CD4-positive, alpha-beta T cell treated with Interleukin-17A for 4 hours (primary cell): ENCODE data around the gene RASSF6.
"Not testable (repeated sequence)": the region's sequence is repeated elsewhere in the genome, so short reads cannot be mapped to it uniquely, and the experiment has no call there.

Experiments
- DNase-seq: peaks from one replicate; pipeline ENCODE4 v3.0.0-alpha.2; 2020; ENCODE audit warnings: mixed read lengths

RASSF6 gene, protein sequence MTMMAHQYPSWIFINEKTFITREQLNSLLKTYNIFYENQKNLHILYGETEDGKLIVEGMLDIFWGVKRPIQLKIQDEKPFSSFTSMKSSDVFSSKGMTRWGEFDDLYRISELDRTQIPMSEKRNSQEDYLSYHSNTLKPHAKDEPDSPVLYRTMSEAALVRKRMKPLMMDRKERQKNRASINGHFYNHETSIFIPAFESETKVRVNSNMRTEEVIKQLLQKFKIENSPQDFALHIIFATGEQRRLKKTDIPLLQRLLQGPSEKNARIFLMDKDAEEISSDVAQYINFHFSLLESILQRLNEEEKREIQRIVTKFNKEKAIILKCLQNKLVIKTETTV

DNA sequence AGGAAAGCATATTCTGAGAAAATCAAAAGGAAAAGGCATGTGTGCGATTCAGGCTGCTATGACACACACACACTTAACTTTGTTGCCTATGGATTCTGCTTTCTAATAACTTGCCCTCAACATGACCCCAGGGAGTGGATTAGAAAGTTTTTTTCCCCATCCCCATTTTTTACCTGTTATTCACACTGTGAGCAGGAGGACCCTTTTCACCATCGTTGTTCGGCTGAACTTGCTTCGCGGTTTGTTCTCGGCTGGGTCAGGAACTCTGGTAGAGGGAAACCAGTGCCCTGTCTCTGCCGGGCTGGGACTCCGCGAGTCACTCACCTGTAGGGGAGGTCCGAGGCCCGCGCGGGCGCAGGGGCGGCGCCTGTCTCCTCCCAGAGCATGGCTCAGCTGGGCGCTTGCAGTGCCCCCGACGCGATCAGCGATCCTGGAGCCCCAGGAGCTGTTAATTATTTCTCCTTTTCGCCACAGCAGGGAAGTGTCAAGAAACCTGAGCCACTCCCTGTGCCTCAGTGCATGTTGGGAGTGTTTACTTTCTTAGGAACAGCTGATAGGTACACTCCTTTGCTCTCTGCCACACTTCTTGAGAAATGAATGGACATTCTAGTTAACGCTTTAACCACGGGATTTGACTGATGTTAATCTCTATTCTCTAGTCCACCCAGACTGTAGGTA, at the start of gene RASSF6:
RASSF6 (minus strand) TSS at position 322 of the 678 bp plus-strand sequence. CDS start 8,641 bp downstream, outside the sequence.
- peak; percentile 26 for DNase-seq

DNA sequence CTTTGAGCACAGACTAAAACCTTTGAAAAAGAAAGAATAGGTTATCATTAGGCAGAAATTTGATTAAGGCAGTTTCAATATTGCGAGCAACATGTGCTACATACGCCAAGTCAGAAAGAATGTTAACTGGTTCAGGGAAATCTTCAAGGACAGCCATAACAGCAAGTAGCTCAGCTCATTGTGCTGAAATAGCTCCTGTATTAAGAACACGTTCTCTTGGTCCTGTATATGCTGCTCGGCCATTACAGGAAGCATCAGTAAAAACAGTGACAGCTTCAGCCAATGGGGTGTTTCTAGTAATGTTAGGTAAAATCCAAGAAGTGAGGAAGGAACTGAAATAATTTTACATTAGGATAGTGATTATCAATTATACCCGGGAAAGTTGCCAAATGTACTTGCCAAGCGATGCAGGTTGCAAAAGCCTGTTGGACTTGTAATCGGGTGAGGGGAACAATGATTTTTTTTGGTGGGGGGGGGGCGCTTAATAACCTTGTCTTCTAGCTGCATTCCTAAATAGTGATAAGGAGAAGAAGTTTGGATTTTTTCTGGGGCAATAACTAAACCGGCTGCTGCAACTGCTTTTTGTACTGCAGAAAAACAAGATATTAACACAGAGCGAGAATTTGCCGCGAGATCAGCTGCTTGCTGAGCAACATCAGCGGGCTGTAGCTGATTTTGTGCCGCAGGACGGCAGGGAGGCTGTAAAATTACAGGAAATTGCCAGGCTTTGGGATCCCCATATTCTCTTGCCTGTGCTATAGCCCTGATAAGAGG, 49.4 kb upstream of the RASSF6 start:
- DNase-seq, result no peak

DNA sequence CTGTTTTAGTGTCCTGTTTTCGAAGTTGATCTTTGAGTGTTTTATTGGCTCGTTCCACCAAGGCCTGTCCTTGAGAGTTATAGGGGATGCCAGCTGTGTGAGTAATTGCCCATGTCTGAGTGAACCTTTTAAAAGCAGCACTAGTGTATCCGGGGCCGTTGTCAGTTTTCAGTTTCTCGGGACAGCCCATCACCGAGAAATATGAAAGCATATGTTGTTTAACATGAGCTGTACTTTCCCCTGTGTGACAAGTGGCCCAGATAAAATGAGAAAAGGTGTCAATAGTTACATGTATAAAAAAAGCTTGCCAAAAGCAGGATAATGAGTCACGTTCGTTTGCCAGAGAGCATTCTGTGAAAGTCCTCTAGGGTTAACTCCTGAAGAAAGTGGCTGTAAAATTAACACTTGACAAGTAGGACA, 48.6 kb upstream of the RASSF6 start:
- DNase-seq, result no peak

DNA sequence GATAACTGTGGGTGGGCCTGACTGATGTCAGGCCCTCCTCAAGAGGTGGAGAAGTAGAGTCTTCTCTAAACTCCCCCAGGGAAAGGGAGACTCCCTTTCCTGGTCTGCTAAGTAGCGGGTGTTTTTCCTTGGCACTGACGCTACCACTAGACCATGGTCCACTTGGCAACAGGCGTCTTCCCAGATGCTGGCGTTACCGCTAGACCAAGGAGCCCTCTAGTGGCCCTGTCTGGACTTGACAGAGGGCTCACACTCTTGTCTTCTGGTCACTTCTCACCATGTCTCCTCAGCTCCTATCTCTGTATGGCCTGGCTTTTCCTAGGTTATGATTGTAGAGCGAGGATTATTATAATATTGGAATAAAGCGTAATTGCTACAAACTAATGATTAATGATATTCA, 45.7 kb upstream of the RASSF6 start:
- DNase-seq, result not testable (repeated sequence)

DNA sequence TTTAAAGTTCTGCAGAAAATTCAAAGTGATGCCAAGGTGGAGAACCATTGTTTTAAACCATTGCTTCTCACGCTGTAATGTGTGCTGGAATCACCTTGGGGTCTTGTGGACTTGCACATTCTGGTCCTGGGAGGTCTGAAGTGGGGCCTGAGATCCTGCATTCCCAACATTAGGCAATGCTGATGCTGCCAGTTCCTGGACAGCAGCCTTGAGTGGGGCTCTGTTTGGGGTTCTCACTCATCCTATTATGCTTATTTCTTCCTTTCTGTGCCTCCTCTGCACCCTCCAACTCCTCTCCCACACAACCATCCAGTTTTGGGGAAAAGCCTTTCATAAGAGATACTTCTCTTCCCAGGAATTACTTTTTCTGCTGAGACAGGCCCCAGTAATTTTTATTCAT, 44.2 kb upstream of the RASSF6 start:
- no peak for DNase-seq

DNA sequence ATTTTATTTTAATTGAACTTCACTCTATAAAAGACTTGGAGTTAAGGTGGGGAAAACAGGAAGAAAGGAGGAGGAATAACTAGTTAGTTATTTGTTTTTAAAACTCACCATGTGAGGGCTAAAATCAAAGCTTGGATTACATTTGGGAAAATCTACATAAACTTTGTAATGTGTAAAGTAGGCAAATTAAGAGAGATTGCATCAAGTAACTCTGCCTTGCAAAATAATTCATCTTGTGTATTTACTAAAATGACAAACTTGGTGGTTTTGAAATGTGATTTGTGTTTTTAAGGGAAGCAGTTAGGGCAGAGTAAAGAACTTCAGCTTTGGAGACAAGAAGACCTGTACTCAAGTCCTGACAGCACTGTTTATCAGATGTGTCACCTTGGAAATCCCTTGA, 43.3 kb upstream of the RASSF6 start:
- DNase-seq, result no peak

DNA sequence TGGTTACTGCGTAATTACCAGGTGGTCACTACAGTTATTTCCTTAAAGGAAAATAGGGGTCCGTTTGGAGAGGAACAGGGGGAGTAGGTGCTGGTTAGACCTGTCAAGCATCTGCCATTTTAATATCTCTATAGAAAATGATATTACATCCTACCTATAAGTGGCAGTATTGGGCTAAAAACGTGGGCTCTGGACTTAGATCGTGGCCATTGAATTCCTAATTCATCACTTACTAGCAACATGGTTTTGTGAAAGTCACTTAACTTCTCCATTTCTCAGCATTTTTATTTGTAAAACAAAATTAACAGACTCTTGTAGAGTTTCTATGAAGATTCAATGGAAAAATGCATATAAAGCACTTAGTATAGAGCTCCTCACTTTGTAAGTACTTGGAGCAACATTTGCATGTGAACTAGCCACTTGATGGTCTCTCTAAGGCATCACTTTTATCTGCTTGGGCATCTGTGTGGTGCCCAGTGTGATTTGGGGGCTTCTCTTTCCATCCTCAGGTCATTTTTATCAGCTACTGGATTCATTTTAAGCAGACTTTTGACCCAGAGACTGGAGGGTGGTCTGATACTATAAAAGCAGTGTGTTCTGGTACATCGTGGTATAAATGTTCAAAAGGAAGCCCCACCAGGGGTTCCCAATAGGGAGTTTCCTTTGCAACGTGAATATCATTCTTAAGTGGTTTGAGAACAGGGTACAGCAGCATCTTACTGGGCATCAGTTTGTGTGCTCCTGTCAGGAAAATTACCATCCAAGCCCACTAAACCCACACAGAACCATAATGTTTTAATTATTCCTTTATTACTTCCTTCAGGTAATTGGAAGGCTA, 42.7 kb upstream of the RASSF6 start:
- no peak for DNase-seq

DNA sequence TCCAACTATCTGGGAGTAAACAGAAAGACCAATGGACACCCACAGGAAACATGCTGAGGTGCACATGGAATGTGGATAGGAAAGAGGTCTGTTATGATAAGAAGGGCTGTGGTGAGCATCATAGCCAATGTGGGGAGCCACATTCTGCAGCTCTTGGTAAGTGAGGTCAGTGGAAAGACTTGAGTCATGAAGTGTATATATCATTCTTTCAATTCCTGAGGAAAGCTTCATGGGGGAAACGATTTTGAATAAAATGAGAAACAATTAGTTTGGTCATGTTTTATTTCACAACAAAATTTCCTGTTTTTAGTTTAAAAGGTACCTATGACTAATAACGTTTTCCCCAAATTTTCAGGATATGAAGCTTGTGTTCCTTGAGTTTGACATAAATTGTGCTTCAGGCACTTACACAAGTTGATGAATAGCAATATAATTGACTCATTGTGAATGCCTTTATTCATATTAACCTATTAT, 41.4 kb upstream of the RASSF6 start:
- no peak for DNase-seq

DNA sequence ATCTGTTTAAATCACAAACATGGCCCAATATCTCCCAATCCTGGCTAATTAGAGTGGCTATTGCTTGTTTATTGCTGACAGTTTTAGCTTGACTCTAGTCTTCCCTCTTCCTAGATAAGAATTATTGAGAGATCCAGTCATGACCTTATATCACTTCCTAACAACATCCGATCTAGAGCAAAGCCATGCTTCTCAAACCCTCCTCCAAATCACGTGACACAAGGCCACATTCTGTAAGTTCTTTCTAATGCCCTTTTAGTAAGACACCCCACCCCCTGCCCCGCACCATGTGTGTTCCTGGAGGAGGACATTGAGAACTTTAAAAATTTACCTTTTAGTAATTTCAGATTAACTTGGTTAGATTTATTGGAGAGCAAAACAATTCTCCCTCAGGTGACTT, 40.6 kb upstream of the RASSF6 start:
- no peak for DNase-seq

DNA sequence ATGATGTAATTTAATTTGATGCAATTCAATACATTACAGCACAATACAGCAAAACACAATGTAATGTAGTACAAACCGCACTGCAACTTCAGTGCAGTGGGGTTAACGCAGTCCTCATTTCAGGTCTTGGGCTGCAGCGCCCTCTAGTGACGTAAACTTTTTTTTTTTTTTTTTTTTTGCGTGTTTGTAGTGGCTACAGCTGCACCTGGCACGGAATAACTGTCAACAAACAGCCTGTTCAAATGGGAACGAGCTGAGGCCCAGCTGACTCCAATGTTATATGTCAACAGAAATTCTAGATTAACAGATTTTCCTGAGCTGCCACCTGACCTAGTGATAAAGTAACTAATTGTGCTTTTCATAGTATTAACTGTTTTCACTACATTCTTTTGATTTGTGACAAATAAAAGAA, 33.5 kb upstream of the RASSF6 start:
- DNase-seq, result peak; percentile 5

DNA sequence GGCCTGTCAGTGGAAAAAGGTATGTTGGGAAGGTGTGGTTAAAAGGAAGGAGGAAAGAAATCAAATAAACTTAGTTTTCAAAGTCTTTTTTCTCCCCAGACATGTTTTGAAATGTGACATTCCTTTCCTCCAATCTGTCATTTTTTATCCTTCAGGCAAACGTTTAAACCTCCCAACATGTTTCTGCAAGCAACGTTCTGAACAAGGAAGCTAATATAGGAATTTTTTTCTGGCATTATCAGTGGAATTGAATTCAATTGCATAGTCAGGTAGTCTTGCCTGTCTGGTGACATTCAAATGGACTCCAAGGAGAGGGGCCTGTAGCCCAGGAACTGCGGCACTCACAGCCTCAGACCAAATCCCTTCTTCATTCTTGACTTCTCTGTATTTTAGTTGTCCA, 30.0 kb upstream of the RASSF6 start:
- DNase-seq, result no peak

DNA sequence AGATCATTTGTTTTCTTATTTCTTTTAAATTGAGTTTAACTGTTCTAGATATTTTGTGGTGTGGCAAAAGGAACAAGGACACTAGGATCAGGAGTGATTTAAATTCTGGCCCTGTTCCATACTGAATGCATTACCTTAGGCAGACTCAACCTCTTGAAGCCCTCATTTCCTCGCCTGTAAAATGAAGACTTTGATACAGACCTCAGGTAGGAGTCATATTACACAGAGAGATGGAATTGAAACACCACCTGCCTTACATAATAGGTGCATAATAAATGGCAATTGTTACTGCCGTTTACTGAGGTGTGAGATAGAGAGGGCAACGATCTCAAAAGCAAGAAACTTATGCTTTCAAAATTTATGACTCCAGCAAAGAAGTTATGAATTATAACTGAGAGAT, 28.2 kb upstream of the RASSF6 start:
- no peak for DNase-seq

DNA sequence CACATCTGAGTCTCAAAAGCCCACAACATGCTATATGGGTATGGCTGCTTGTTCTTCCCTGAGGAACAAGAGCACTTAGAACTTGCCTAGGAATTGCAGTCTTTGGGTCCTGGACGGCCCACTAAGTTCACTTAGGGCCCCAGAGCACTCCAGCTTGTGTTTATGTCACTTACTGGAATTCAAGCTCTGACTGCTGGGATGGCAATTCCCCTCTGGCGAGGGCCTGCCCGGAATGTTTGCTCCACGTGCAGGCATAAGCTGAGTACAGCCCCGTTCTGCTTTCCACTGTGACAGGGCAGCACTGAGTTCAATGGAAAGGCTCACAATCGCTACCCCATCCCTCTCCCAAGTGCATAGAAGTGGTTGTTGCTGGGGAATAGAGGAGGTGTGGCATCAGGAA, 25.9 kb upstream of the RASSF6 start:
- no peak for DNase-seq

DNA sequence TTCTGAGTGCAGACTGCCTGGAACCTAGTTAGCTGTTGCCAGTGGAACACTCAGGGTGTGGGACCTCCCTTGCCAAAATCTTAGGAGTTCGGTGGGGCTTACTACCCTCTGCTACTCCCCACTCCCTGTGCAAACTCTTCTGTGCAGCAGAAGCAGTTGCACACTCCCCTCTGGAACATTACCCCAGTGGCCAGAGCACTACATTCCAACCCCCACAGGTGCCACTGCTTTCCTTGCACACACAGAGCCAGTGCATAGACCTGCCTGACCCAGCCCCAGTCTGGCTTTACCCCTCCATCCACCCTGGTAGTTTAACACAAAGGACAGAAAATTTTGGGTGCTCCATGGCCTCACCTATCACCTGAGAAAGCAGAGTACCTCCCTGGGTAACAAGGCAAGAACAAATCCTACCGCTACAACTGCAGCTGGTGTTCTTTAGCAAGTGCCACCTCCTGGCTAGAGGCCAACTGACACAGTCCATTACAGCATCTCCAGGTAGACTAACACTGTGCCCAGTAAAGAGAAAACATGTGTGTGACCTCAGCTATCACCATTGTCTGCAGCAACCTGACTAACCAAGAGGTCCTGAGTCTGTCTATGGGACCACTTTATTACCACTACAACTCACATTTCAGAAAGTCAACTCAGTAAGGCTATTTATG, 11.5 kb upstream of the RASSF6 start:
- no peak for DNase-seq

DNA sequence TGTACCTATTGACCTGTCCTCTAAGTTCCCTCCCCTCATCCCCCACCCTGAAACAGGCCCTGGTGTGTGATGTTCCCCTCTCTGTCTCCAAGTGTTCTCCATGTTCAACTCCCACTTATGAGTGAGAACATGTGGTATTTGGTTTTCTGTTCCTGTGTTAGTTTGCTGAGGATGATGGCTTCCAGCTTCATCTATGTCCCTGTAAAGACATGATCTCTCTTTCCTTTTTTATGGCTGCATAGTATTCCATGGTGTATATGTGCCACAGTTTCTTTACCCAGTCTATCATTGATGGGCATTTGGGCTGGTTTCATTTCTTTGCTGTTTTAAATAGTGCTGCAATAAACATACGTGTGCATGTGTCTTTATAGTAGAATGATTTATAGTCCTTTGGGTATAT, 8.6 kb upstream of the RASSF6 start:
- not testable (repeated sequence) for DNase-seq

DNA sequence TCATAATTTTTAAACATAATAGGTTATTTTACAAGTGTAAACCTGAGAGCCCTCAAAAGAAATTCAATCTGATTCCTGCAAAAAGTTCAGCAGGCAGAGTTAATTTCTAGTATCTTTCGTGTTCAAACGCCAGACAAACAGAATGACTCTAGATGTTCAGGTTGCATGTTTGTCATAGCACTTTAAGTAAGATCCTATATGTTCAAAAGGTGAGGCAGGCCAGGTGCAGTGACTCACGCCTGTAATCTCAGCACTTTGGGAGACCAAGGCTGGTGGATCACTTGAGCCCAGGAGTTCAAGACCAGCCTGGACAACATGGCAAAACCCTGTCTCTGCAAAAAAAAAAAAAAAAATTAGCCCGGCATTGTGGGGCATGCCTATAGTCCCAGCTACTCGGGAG, 1.1 kb upstream of the RASSF6 start:
- DNase-seq, result no peak

DNA sequence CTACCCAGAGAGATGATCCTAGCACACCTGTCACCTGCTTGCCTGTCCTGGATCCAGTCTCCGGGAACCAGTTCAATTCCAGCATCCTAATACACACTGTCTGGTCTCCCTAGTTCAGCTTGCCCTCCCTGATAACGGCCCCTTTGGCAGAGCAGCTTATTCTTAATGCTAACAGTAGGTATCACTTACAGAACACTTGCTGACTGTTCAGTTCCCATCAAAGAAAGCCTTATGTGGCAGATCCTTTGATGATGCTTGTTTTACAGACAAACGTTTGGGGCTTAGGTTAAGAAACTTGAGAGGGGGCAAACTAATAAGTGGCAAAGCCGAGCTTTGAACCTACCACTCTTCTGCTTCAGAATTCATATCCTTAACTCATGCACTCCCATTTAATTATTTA, 890 bp downstream of the RASSF6 start:
- no peak for DNase-seq

DNA sequence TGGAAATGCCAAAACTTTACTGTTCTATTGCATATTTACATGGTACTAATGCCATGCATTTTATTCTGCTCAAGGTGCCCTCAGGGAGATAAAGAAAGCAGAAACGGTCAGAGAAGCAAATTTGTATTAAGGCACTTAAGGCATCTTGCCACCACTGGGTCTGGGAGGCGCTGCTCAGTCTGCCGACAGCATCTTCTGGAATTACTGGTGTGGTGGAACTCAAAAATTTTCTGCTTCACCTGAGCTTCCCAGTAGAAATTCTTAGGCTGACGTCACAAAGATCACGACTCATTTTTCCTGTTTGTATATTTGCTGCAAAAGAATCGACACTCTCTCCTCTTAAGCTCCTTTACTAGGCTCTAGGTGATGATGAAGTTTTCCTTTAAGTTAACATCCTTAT, 3.0 kb downstream of the RASSF6 start:
- DNase-seq, result no peak

DNA sequence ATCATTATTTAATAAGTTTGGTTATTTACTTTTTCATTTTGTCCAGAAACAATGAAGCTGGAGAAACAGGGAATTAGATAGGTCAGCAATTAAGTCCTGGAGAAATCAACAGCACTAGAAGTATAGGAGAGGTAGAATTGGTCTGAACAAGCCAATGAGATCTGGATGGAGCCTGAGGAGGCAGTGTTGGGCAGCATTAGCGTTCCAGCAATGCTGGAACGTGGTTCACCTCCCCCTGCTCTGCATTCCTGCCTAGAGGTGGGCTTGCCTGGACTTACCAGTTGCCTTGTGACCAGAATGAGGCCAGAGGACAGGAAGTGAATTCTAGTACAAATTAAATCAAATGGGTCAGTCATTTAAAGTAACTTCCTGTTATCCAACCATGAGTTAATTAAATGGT, 4.6 kb downstream of the RASSF6 start:
- no peak for DNase-seq

DNA sequence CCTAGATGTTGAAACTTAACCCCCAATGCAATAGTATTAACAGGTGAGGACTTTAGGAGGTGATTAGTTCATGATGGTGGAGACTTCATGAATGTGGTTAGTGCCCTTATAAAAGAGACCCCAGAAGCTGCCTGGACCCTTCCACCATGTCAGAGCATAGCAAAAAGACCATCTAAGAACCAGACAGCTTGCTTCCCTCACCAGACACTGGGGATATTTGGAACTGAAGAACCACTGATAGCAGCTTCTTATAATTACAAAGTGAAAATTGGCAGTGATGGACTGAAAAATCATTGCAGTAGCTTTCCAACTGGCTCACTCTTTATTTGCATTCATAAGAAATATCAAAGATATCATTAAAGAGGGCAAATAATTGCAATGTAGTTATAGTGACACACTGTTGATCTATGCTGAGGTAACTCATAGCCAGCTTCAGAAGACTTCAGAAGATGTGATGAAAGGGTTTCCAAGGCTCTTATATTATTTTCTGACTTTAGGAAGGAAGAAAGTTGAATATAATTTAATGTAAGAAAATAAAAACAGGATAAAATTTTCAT, 5.8 kb downstream of the RASSF6 start:
- no peak for DNase-seq

DNA sequence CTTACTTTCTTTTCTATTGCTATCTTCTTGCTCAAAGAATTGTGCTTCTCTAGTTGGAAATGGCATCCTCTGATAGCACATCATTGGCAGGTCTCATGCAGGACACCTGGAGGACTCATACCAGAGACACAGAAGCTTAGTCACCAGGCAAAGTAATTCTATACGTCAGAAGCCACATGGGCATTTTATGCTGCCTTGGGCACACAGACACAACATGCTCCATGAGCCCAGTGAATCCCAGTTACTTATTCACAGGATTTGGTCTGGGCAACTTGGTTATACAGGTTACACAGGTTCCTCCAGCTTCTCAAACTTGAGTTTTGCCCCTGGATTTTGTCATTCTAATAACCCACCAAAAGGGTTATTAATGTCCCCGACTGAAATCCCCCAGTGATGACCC, 7.1 kb downstream of the RASSF6 start:
- DNase-seq, result no peak

DNA sequence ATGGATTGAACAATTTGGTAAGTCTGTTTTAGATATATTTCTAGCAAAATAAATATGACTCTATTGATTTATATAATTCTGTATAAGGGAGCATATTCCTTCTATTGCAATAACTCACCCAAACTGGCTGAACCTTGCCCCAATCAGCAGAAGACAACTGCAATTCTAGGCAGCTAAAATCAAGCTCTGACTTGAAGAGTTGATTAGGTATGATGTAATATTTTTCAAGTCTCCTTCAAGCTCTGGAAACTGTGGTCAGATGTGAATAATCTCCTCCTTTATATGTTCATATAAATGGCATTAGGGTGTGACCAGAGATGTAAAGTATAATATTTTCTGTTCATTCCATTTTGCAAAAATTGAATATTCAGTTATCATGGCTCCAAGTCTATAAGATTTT, 8.2 kb downstream of the RASSF6 start:
- no peak for DNase-seq
